Hindlimb muscle (tissue), 1 donor: ENCODE measurements around the gene CTNNBIP1. TPM values are rescaled to one million over a fixed set of nuclear protein-coding genes. Genes with fewer than 3 reads are reported as not detected.
"Not testable (repeated sequence)": the region's sequence is repeated elsewhere in the genome, so short reads cannot be mapped to it uniquely, and the experiment has no call there.

ENCODE experiments used
- DNase-seq: peaks from one replicate; pipeline ENCODE4 v3.0.0-alpha.2; 2013
- polyA plus RNA-seq: library from polyadenylated mRNA; unstranded; fragments of 120-200 nt; gene quantifications from one replicate; pipeline ENCODE4 v1.2.1, GENCODE V29; 2013; ENCODE audit not compliant: insufficient read length

Gene CTNNBIP1
- polyA plus RNA-seq = 76.8 TPM

- no peak for DNase-seq
Measured at GRCh38 chr1:9910076-9910422, at the start of gene CTNNBIP1. Gene CTNNBIP1 (minus strand): TSS chr1:9910269. CDS start chr1:9872064, 38,205 bp downstream.

GRCh38 chr1:9957726-9958125 lies 47.7 kb upstream of the CTNNBIP1 start:
- DNase-seq = no peak

- DNase-seq = no peak
Measured at GRCh38 chr1:9946315-9946714, 36.2 kb upstream of the CTNNBIP1 start.

GRCh38 chr1:9942939-9943788 lies 33.1 kb upstream of the CTNNBIP1 start, which contains the start of the genes LZIC and NMNAT1:
Gene LZIC (minus strand): TSS chr1:9943391. CDS start chr1:9936619, 6,772 bp downstream.
Gene NMNAT1 (plus strand): TSS chr1:9943475. CDS start chr1:9972074, 28,599 bp downstream.
- DNase-seq = peak; percentile 94

- peak; percentile 29 for DNase-seq
Measured at GRCh38 chr1:9942399-9942938, 32.4 kb upstream of the CTNNBIP1 start.

- DNase-seq = no peak
Measured at GRCh38 chr1:9929431-9930385, 19.6 kb upstream of the CTNNBIP1 start.

GRCh38 chr1:9927259-9927658 lies 17.2 kb upstream of the CTNNBIP1 start:
- DNase-seq = no peak

- no peak for DNase-seq
Measured at GRCh38 chr1:9922342-9922741, 12.3 kb upstream of the CTNNBIP1 start.

GRCh38 chr1:9920606-9921005 lies 10.5 kb upstream of the CTNNBIP1 start:
- no peak for DNase-seq

- DNase-seq = no peak
Measured at GRCh38 chr1:9917901-9918300, 7.8 kb upstream of the CTNNBIP1 start.

GRCh38 chr1:9917495-9917894 lies 7.4 kb upstream of the CTNNBIP1 start:
- not testable (repeated sequence) for DNase-seq

- DNase-seq = no peak
Measured at GRCh38 chr1:9916452-9916851, 6.4 kb upstream of the CTNNBIP1 start.

GRCh38 chr1:9914610-9914937 lies 4.5 kb upstream of the CTNNBIP1 start:
- DNase-seq = no peak

GRCh38 chr1:9912264-9912936 lies 2.3 kb upstream of the CTNNBIP1 start:
- no peak for DNase-seq

GRCh38 chr1:9910423-9911178 lies 532 bp upstream of the CTNNBIP1 start:
- DNase-seq = peak; percentile 99

GRCh38 chr1:9909234-9910046 lies 629 bp downstream of the CTNNBIP1 start:
- DNase-seq = no peak

GRCh38 chr1:9908871-9909233 lies 1.2 kb downstream of the CTNNBIP1 start:
- no peak for DNase-seq

GRCh38 chr1:9907441-9907840 lies 2.6 kb downstream of the CTNNBIP1 start:
- DNase-seq = no peak

GRCh38 chr1:9906466-9906865 lies 3.6 kb downstream of the CTNNBIP1 start:
- DNase-seq = no peak

GRCh38 chr1:9905010-9905409 lies 5.1 kb downstream of the CTNNBIP1 start:
- DNase-seq = no peak

- DNase-seq = no peak
Measured at GRCh38 chr1:9904596-9904995, 5.5 kb downstream of the CTNNBIP1 start.
